ENCODE measurements around the gene SLC25A23. TPM values are rescaled to one million over a fixed set of nuclear protein-coding genes. Genes with fewer than 3 reads are reported as not detected.
A peak's percentile ranks its signal among the peaks of the same experiment; 100 is the strongest.

Gene SLC25A23
- total and polyA plus RNA-seq, 2 experiments from 2014 or later: 12.5 to 33.2 TPM

GRCh38 chr19:6396305-6396704 is 63.3 kb downstream of the SLC25A23 start:
- H3F3A ChIP-seq (ENCODE audit: insufficient read depth): no peaks in the 10 kb centered on the region
- H3K9me3 ChIP-seq (ENCODE audit: low read depth): no peaks in the 10 kb centered on the region
- TF ChIP-seq EZH2phosphoT487 (IDR thresholded peaks at IDR 0.05; ENCODE audit: insufficient read depth, low read depth) (no peak), EZH2 (IDR thresholded peaks at IDR 0.05; ENCODE audit: insufficient read depth, poor library complexity, severe bottlenecking) (no peak)
- peaks cover 17% of the 10 kb centered on the region for H3K79me2 ChIP-seq (ENCODE audit: insufficient read depth)
- no peaks in the 10 kb centered on the region for H4K20me1 ChIP-seq (ENCODE audit: insufficient read depth)
- 0 out of 2 replicates have a peak, but pooled peaks cover 3% of the 10 kb centered on the region for H3K36me3 ChIP-seq (ENCODE audit: low read depth)
- in situ Hi-C loops (cut with MboI): no loop called here
- H3K9ac ChIP-seq: no peak overlapping the region
- no peak overlapping the region for H3K4me2 ChIP-seq (ENCODE audit: unreplicated experiment)
- no peak for DNase-seq
- H3K9me2 ChIP-seq (ENCODE audit: insufficient read depth): no peaks in the 10 kb centered on the region
- no peak overlapping the region for H3K4me3 ChIP-seq
- no peak overlapping the region for H2AFZ ChIP-seq
- H3K27me3 ChIP-seq (replicated peaks; ENCODE audit: insufficient read depth): no peaks in the 10 kb centered on the region
- peaks cover 9% of the 10 kb centered on the region for H3K4me1 ChIP-seq (ENCODE audit: insufficient read depth)
- H3K27ac ChIP-seq: no peak overlapping the region
- WGBS, 2 experiments (ENCODE audit: low coverage in 1 of 2, low lambda C conversion rate in 2 of 2, missing lambda C conversion rate in 2 of 2): 95 to 97% methylated on average over 8 to 12 of the region's 12 CpGs

DNA sequence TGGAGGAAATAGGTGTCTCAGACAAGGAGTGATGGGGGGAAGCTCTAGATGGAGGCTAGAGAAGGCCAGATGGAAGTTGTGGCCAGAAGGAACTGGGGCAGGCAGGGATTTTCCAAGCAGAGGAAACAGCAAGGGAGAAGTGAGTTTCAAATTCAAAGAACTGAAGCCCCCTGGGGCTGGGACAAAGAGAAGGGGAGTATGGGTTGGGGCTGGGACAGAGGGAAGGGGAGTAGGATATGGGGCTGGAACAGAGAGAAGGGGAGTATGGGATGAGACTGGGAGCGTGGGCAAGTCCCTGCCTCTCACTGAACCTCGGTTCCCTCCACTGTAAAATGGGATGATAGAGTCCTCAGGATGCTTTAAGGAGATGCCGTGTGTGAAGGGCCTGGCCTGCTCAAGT is 64.8 kb downstream of the SLC25A23 start:
- H3K79me2 ChIP-seq (ENCODE audit: insufficient read depth): peaks cover 32% of the 10 kb centered on the region
- DNase-seq: no peak
- no peaks in the 10 kb centered on the region for H3F3A ChIP-seq (ENCODE audit: insufficient read depth)
- H3K9me2 ChIP-seq (ENCODE audit: insufficient read depth): no peaks in the 10 kb centered on the region
- no peaks in the 10 kb centered on the region for H4K20me1 ChIP-seq (ENCODE audit: insufficient read depth)
- 66 to 73% methylated on average over 3 of the region's 3 CpGs for WGBS, 2 experiments (ENCODE audit: low coverage in 1 of 2, low lambda C conversion rate in 2 of 2, missing lambda C conversion rate in 2 of 2)
- no peak overlapping the region for H3K4me3 ChIP-seq
- H3K4me1 ChIP-seq (ENCODE audit: insufficient read depth): peaks cover 9% of the 10 kb centered on the region
- H3K27me3 ChIP-seq (replicated peaks; ENCODE audit: insufficient read depth): no peaks in the 10 kb centered on the region
- TF ChIP-seq EZH2 (IDR thresholded peaks at IDR 0.05; ENCODE audit: insufficient read depth, poor library complexity, severe bottlenecking): no peak
- TF ChIP-seq EZH2phosphoT487 (IDR thresholded peaks at IDR 0.05; ENCODE audit: insufficient read depth, low read depth): no peak
- in situ Hi-C loops (cut with MboI): no loop called here
- H3K9me3 ChIP-seq (ENCODE audit: low read depth): no peaks in the 10 kb centered on the region
- H2AFZ ChIP-seq: no peak overlapping the region
- no peak overlapping the region for H3K4me2 ChIP-seq (ENCODE audit: unreplicated experiment)
- H3K9ac ChIP-seq: no peak overlapping the region
- peaks cover 7% of the 10 kb centered on the region; the same call in 1 of the 2 replicates for H3K36me3 ChIP-seq (ENCODE audit: low read depth)
- H3K27ac ChIP-seq: no peak overlapping the region

GRCh38 chr19:6393983-6394412 is 65.6 kb downstream of the SLC25A23 start:
- 24 to 29% methylated on average over 14 of the region's 14 CpGs for WGBS, 2 experiments (ENCODE audit: low coverage in 1 of 2, low lambda C conversion rate in 2 of 2, missing lambda C conversion rate in 2 of 2)
- Histone ChIP-seq H3K9ac (peak overlapping the region; percentile 96), H4K20me1 (ENCODE audit: insufficient read depth) (no peaks in the 10 kb centered on the region), H3K27me3 (replicated peaks; ENCODE audit: insufficient read depth) (no peaks in the 10 kb centered on the region), H3K79me2 (ENCODE audit: insufficient read depth) (peaks cover 39% of the 10 kb centered on the region), H3K4me2 (ENCODE audit: unreplicated experiment) (peak overlapping the region; percentile 91), H3K4me3 (peak overlapping the region; percentile 91), H3K9me3 (ENCODE audit: low read depth) (no peaks in the 10 kb centered on the region), H3K4me1 (ENCODE audit: insufficient read depth) (peaks cover 9% of the 10 kb centered on the region), H2AFZ (peak overlapping the region; percentile 92), H3K27ac (peak overlapping the region; percentile 94), H3K9me2 (ENCODE audit: insufficient read depth) (no peaks in the 10 kb centered on the region), H3K36me3 (ENCODE audit: low read depth) (peaks cover 12% of the 10 kb centered on the region), H3F3A (ENCODE audit: insufficient read depth) (no peaks in the 10 kb centered on the region)
- no peak for DNase-seq
- in situ Hi-C loops (cut with MboI): no loop called here
- no peak for TF ChIP-seq EZH2 (IDR thresholded peaks at IDR 0.05; ENCODE audit: insufficient read depth, poor library complexity, severe bottlenecking)
- no peak for TF ChIP-seq EZH2phosphoT487 (IDR thresholded peaks at IDR 0.05; ENCODE audit: insufficient read depth, low read depth)

DNA sequence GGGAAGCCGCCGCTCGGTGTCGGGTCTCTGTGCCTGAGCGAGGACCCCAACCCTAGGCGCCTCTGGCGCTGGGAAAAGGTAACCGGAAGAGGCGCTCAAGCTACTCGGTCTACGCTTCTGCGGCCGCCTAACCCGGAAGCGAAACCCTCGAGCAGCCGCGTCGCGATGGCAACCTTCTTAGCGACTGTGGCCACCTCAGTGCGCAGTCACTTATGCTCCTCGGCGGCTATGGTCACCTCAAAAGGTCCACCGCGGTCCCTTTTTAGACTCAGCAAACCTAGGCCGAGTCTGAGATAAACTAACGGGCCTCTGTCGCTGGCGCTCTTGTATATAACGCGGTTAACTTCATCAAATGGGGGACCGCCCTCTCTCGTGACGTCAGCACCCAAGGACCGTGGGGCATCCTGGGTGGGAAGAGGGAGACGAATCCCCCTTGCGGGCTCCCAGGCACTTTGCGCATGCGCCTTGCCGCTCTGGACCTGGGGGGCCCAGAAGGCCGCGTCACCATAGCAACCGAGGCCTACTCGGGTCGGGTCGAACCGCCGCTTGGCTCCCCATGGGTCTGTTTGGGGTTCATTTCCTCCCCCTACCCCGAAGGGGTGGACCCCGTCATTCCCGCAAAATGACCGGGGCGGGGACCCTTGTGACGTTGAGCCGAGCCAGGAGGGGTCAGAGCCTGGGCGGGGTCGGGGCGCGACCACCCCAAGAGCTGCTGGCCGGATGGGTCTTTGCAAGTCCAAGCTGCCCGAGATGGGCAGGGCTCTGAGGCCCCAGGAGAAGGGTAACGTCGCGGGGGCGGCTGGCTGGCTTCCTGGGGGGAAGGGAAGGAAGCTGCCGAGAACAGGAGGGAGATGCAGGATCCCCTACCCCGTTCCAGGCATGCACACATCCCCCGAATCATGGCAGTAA is 66.3 kb downstream of the SLC25A23 start, which contains the start of gene GTF2F1:
Gene GTF2F1 (minus strand): TSS at position 91 of the 909 bp plus-strand sequence. CDS start 169 bp downstream, outside the sequence.
- H2AFZ ChIP-seq: peak within 1 kb of the TSS; percentile 92
- no peaks in the 10 kb centered on the region for H4K20me1 ChIP-seq (ENCODE audit: insufficient read depth)
- DNase-seq: peak; percentile 99
- H3K27me3 ChIP-seq (replicated peaks; ENCODE audit: insufficient read depth): no peaks in the 10 kb centered on the region
- in situ Hi-C loops (cut with MboI): no loop called here
- H3F3A ChIP-seq (ENCODE audit: insufficient read depth): no peaks in the 10 kb centered on the region
- H3K4me1 ChIP-seq (ENCODE audit: insufficient read depth): peaks cover 9% of the 10 kb centered on the region
- TF ChIP-seq EZH2phosphoT487 (IDR thresholded peaks at IDR 0.05; ENCODE audit: insufficient read depth, low read depth) (no peak), EZH2 (IDR thresholded peaks at IDR 0.05; ENCODE audit: insufficient read depth, poor library complexity, severe bottlenecking) (no peak)
- peak within 1 kb of the TSS; percentile 96 for H3K9ac ChIP-seq
- H3K27ac ChIP-seq: peak within 1 kb of the TSS; percentile 94
- H3K36me3 ChIP-seq (ENCODE audit: low read depth): peaks cover 18% of the 10 kb centered on the region
- peaks cover 44% of the 10 kb centered on the region for H3K79me2 ChIP-seq (ENCODE audit: insufficient read depth)
- H3K9me2 ChIP-seq (ENCODE audit: insufficient read depth): no peaks in the 10 kb centered on the region
- H3K9me3 ChIP-seq (ENCODE audit: low read depth): no peaks in the 10 kb centered on the region
- 1% methylated on average over 63 to 64 of the region's 69 CpGs for WGBS, 2 experiments (ENCODE audit: low coverage in 1 of 2, low lambda C conversion rate in 2 of 2, missing lambda C conversion rate in 2 of 2)
- peak within 1 kb of the TSS; percentile 91 for H3K4me3 ChIP-seq
- H3K4me2 ChIP-seq (ENCODE audit: unreplicated experiment): peak within 1 kb of the TSS; percentile 91

Data from GM23248 (cell line).